ENCODE data around the gene ACO2.

ACO2 gene

GRCh38 chr22:41524809-41525449 is 56.0 kb downstream of the ACO2 start:
- no peak for DNase-seq (ENCODE audit: low spot score)

GRCh38 chr22:41525450-41526225 is 56.7 kb downstream of the ACO2 start:
- no peak for DNase-seq (ENCODE audit: low spot score)

- no peak for DNase-seq (ENCODE audit: low spot score)
Measured at GRCh38 chr22:41526226-41526829, 57.4 kb downstream of the ACO2 start.

GRCh38 chr22:41526830-41527799 is 58.2 kb downstream of the ACO2 start:
- DNase-seq (ENCODE audit: low spot score): peak; percentile 67

GRCh38 chr22:41528132-41528766 is 59.3 kb downstream of the ACO2 start:
- DNase-seq (ENCODE audit: low spot score): no peak

- DNase-seq (ENCODE audit: low spot score): no peak
Measured at GRCh38 chr22:41528938-41529561, 60.1 kb downstream of the ACO2 start.

GRCh38 chr22:41530890-41531714 is 62.2 kb downstream of the ACO2 start:
- no peak for DNase-seq (ENCODE audit: low spot score)

GRCh38 chr22:41531715-41532477 is 63.0 kb downstream of the ACO2 start:
- no peak for DNase-seq (ENCODE audit: low spot score)

- peak; percentile 87 for DNase-seq (ENCODE audit: low spot score)
Measured at GRCh38 chr22:41532908-41533825, 64.2 kb downstream of the ACO2 start.

- no peak for DNase-seq (ENCODE audit: low spot score)
Measured at GRCh38 chr22:41534219-41534618, 65.3 kb downstream of the ACO2 start.

- DNase-seq (ENCODE audit: low spot score): no peak
Measured at GRCh38 chr22:41535244-41535643, 66.3 kb downstream of the ACO2 start.

GRCh38 chr22:41537203-41537602 is 68.3 kb downstream of the ACO2 start:
- no peak for DNase-seq (ENCODE audit: low spot score)

GRCh38 chr22:41538583-41538982 is 69.7 kb downstream of the ACO2 start:
- DNase-seq (ENCODE audit: low spot score): no peak

- no peak for DNase-seq (ENCODE audit: low spot score)
Measured at GRCh38 chr22:41539146-41540005, 70.5 kb downstream of the ACO2 start.

- DNase-seq (ENCODE audit: low spot score): no peak
Measured at GRCh38 chr22:41540006-41540315, 71.0 kb downstream of the ACO2 start.

GRCh38 chr22:41540365-41540764 is 71.4 kb downstream of the ACO2 start:
- no peak for DNase-seq (ENCODE audit: low spot score)

- DNase-seq (ENCODE audit: low spot score): no peak
Measured at GRCh38 chr22:41541484-41541883, 72.6 kb downstream of the ACO2 start.

- no peak for DNase-seq (ENCODE audit: low spot score)
Measured at GRCh38 chr22:41542224-41542623, 73.3 kb downstream of the ACO2 start.

Measured in ecto neural progenitor cell (in vitro differentiated cells).